NCI-H2171 (cell line): ENCODE measurements around the gene SYCP1.
A peak's percentile ranks its signal among the peaks of the same experiment; 100 is the strongest.
"Not testable (repeated sequence)": the region's sequence is repeated elsewhere in the genome, so short reads cannot be mapped to it uniquely, and the experiment has no call there.

Experiments used
- DNase-seq: peaks from one replicate; lab custom pipeline; 2025; lab: John Stamatoyannopoulos, UW

Gene SYCP1

DNA sequence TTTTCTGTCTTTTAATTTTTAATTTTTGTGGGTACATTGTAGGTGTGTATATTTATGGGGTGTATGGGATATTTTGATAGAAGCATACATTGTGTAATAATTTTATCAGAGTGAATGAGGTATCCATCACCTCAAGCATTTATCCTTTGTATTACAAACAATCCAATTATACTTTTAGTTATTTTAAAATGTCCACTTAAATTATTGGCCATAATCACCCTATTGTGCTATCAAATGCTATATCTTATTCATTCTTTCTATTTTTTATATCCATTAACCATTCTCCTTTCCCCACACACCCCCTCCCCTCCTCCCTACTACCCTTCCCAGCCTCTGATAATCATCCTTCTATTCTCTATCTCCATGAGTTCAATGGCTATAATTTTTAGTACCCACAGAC is 104.8 kb downstream of the SYCP1 start:
- DNase-seq, result no peak

DNA sequence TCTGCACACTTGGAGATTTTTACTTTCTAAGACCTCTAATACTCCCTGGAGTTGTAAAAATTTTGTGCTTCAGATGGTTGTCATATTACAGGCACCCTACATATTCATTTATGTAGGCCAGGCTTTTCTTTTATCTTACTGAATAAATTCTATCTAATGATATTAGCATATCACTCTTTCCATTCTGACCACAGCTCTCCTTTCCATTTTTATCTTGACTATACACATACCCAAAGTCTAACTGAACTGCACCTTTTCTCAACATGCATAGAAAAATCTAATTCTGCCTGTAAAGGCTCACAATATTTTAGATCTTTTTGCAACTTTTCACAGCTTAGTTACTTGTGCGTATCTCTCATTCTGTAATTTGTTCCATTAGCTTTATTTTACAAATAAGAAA is 122.2 kb downstream of the SYCP1 start:
- DNase-seq, result no peak

DNA sequence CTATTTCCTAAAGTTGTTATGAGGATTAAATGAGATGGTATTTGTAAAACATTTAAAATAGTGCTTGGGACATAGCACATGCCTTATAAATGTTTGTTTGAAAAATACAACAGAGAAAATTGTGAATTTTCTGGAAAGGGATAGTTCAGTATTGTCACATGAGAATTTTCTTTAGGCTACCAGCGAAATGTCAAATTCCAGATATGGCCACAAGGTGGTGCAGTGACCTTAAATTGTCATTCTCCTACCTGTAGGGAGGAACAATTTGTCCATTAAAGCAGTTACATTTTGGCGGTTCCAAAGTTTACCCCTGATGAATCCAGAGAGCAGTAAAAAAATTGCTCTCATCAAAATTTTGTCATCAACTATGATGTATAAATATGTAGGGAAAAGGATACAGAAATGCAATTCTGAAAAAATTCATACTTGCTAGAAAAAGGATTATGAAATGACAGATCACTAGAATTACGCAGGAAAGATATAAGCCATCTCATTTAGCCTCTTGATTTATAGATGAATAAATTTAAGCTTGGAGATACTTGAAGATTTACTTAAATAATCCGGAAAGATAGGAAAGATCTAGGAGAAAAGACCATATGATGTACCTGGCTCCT is 124.7 kb downstream of the SYCP1 start:
- DNase-seq, result peak; percentile 40

DNA sequence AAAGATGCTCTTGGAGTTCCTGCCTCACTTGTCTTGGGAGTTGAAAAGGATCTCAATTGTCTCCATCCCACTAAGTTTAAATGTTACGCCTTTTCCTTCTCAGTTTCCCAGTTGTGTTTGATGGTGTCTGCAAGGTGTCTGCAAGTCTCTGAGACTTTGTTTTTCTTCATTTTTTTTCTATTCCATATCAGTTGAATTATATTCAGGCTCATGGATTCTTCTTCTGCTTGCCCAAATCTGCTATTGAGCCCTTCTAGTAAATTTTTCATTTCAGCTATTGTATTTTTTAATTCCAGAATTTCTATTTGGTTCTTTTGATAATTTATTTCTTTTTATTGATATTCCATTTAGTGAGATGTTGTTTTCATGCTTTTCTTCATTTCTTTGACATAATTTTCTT is 127.6 kb downstream of the SYCP1 start:
- no peak for DNase-seq

DNA sequence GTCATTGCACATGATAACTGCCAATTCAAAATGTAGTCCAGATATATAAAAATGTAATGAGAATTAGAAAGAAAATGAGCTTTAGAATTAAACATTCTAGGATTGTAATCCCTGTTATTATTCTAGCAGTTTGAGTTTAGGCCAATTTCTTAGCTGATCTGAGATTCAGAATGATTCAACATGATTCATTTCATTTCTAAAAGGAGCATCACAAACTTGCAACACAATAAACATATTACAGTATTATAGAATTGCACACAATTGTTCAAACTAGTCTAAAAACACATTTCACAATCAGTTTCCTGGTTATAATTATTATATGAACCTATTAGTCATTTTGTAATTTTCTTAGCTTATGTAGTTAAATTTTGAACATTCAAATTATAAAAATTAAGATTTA is 131.6 kb downstream of the SYCP1 start:
- no peak for DNase-seq

DNA sequence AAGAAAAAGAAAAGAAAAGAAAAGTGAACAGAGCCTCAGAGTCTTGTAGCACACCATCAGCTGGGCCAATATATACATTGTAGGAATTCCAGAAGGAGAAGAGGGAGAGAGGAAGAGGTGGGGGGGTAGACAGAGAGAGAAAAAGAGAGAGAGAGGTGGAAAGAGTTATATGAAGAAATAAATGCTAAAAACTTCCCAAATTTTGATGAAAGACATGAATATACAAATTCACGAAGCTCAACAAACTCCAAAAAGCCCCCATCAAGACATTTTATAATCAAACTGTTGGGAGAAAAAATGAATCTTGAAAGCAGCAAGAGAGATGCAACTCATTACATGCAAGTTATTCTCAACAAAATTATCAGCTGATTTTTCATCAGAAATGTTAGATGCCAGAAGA is 133.4 kb downstream of the SYCP1 start:
- no peak for DNase-seq

DNA sequence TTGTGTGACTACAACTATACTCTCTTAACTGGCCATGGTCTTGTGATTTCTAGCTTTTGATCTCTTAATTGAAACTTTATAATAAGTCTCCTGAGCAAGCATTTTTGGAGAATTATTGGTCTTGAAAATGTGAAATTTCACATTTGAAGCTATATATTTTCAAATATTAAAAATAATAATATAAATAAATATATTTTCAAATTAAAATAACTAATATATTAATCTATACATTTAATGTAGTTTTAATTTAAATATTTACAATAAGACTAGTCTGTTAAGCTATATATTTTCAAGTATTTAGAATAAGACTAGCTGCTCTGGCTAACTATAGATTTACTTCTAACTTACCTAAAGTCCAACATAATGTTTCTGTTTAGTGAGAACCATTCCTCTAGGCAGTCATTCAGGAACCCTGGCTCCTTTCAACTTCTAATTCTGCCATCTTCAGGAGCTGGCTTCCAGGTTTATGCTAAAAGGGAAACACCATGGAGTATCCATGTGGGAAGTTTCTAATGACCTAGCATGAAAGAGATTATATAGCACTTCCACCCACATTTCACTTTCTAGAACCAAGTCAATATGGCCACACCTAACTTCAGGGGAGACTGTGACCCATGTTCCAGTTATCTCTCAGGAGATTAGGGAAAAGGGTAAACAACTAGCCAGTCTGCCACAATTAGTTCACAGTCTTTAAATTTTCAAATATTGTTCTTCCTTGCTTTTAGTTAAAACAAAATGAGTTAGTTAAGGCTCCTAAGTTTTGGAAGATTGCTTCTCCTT is 143.0 kb downstream of the SYCP1 start:
- no peak for DNase-seq

DNA sequence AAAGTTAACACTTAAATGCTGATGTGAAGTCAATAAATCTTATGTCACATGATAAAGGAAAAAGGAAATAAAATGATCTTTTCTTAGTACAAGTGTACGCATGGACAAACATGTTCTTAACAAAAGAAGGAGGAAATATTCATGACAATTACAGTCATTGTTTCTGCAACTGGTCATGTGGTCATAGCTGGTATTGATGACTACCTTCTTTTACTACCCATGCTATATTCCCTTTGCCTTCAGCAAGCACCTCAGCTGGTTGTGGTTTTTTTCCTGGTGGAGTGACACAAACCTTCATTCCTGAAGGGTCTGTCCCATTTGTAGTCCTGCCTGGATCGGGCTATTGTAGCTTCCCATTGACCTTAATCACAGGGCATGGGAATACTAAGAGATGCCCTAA is 151.5 kb downstream of the SYCP1 start:
- no peak for DNase-seq

DNA sequence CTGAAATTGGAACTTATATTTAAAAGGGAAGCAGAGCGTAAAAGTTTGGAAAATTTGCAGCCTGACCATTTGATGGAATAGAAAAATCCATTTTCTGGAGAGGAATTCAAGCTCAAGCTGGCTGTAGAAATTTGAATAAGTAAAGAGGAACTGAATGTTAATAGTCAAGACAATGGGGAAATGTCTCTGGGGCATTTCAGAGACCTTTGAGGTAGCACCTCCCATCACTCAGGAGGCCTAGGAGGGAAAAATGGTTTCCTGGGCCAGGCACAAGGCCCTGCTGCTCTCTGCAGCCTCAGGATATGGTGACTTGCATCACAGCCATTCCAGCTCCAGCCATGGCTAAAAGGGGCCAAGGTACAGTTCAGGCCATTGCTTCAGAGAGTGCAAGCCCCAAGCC is 157.3 kb downstream of the SYCP1 start:
- DNase-seq, result no peak

DNA sequence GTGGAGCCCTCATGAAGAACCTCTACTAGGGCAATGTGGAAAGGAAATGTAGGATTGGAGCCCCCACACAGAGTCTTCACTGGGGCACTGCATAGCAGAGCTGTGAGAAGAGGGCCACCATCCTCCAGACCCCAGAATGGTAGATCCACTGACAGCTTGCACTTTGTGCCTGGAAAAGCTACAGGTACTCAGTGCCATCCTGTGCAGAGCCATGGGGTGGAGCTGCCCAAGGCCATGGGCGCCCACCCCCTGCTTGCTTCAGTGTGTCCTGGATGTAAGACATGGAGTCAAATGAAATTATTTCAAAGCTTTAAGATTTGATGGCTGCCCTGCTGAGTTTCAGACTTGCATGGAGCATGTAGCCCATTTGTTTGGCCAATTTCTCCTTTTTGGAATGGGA is 157.8 kb downstream of the SYCP1 start:
- DNase-seq, result no peak

DNA sequence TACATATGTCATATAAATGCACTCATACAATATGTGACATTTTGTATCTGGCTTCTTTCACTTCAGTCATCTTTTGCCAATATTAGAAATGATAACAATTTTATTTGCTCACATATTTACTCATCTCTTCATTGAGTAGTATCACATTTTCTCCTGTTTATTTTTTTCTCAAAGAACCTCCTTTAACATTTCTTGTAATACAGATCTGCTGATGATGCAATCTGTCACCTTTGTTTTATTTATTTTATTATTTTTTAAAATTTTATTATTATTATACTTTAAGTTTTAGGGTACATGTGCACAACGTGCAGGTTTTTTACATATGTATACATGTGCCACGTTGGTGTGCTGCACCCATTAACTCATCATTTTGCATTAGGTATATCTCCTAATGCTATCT is 159.1 kb downstream of the SYCP1 start:
- DNase-seq, result no peak

DNA sequence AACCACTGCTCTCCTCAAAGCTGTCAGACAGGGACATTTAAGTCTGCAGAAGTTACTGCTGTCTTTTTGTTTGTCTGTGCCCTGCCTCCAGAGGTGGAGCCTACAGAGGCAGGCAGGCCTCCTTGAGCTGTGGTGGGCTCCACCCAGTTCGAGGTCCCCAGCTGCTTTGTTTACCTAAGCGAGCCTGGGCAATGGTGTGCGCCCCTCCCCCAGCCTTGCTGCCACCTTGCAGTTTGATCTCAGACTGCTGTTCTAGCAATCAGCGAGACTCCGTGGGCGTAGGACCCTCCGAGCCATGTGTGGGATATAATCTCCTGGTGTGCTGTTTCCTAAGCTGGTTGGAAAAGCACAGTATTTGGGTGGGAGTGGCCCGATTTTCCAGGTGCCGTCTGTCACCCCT is 164.9 kb downstream of the SYCP1 start:
- DNase-seq, result not testable (repeated sequence)

DNA sequence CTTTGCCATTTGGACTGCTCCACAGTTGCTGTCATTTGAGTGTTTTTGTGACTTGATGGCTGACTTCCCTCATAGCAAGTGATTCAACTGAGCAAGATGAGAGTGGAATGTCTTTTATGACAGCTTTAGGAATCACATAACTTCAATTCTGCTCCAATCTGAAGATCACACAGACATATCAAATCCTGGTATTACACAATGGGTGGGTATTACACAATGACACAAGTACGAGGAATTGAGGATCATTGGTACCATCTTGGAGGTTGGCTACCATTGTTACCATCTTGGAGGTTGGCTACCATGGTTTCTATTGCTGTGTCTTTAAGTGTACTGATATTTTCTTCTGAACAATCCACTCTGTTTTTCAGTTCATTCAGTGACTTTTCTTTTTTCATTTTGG is 166.5 kb downstream of the SYCP1 start:
- DNase-seq, result no peak

DNA sequence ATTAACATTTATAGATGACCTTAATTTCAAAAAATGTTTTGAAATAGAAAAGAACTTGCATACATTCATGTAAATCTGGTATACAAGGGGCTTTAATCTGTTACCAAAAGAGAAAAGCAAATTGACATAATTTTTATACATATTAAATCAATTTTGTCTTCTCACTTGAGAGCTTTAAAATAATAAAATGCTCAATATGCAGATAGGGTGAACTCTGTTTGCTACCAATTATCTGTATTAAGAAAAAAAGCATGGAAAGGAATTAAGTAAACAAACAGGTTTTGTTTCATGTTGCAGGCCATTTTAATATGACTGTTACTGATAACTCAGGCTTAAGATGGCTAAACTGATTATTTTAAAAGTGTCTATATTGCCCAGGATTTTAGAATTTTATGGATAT is 168.9 kb downstream of the SYCP1 start:
- DNase-seq, result no peak

DNA sequence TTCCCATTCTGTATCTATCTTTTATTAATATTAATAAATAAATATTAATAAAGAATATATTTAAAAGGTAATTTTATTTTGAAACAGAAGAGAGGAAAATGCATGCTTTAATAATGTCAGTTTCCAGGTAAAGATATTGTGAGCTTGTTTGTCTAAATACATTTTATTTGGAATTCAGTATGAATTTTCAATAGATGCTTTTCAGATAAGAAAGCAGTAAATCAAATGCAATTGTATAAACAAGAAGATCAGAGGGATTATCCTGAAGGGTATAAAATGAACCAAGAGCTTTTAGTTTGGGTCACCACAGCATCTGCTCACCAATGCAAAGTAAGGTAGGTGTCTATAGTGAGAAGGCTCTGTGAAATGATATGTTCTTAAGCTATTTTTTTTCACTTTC is 174.9 kb downstream of the SYCP1 start, which contains the start of gene TSHB:
Gene TSHB, plus strand, starts transcription at position 301 of the 400 bp plus-strand sequence. CDS start 3,537 bp downstream, outside the sequence.
- no peak for DNase-seq

DNA sequence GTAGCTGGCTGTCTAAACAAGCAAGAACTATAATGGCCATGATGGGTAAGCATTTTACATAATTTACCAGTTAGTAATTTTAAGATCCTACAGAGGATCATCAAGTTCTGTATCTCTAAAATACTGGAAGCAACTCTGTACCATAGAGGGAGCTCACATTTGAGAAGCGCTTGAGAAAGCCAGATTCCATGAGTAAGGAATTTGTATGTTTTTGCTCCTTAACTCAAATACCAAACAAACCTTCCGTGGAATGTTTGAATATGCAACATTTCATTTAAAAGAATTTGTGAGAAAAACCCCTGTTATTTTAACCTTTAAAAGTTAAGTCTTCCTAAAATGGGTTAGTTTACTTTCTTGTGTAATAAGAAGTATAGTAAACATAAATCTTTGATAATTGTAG is 176.9 kb downstream of the SYCP1 start:
- DNase-seq, result no peak

DNA sequence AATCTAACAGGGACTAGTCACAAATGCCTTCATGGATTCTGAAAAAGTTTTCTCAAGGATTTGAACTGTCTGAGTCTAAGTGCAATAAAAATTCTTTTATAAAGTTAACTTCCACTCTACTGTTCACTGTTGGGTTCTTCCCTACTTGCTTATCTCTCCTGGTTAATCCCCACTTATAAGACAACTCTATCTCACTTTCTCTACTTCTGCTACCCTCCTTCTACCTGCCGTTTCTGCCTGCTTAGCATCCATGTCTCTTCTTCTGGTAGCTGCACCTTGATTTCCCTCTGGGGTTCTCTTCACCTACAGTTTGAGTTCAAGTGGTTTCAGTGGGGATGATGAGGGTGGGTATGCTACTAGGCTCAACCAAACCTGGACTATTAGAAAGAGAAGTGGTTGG is 181.0 kb downstream of the SYCP1 start:
- no peak for DNase-seq

DNA sequence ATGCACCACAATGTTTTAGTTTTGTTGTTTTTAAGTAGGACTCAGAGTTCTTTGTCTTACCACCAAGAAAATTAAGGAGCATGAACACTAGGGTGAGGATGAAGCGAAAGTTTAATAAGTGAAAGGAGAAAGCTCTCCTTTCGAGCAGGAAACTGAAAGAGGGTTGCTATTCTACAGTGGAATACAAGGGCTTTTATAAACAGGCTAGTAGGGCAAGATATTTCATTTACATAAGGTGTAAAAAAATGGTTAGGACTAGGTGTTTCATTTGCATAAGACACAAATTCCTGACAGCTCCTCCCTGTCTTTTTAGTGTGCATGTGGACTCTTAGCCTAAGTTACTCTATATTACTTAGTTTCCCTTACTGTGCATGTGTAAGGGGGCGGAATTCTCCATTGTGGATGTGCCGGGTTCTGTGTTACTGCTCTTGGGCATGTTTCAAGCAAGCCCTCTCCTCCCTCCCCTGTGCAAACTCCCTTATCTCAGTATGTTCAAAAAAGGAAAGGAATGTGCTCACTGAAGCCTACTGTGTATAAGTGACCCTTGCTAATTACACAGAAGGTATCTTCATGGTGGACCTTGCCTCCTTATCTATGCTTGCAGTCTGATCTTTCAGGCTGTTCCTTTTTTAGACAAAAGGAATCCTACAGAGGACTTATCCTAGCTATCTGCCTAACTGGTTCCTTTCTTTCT is 182.3 kb downstream of the SYCP1 start:
- no peak for DNase-seq

DNA sequence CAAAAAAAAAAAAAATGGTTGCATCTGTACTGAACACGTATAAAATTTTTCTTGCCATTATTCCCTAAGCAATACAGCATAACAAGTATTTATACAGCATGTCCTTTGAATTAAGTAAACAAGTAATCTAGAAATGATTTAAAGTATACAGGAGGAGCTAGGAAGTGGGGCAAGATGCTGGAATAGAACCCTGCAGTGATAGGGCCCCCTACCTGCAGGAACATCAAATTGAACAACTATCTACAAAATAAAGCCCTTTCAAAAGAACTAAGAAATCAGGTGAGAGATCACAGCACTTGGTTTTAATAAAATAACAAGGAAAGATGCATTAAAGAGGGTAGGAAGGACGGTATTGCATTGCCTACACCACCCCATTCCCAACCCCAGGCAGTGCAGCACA is 185.8 kb downstream of the SYCP1 start:
- no peak for DNase-seq

DNA sequence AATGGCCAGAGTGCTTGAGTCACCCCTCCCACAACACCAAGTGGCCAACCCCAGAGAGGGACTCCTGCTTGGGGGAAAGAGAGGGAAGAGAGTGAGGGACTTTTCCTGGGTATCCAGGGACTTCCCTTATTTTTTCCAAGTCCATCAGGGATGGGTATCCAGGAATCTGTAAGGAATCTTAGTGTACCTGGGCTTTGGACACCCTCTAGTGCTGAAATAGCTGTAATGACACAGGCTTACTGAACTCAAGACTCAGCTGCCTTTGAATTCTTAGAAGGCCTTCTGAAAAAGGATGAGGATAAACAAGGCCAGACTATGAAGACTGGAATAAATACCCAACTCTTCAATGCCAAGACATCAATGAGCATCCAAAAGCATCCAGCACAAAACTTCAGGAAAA is 187.0 kb downstream of the SYCP1 start:
- no peak for DNase-seq
